NT2/D1 (cell line): Measurements from ENCODE around the gene BUD23.
A peak's percentile ranks its signal among the peaks of the same experiment; 100 is the strongest.
"Not testable (repeated sequence)": the region's sequence is repeated elsewhere in the genome, so short reads cannot be mapped to it uniquely, and the experiment has no call there.

Source experiments
- DNase-seq: peaks from one replicate; pipeline ENCODE4 v3.0.0-alpha.2; 2011; ENCODE audit warnings: low read depth, low spot score
- H3K27me3 ChIP-seq: 2 replicates; pipeline ENCODE4 v1.6.0; 2011; ENCODE audit warnings: mild to moderate bottlenecking; ENCODE audit not compliant: insufficient read length, insufficient read depth
- H3K36me3 ChIP-seq: 2 replicates; pipeline ENCODE4 v1.6.1; 2011; ENCODE audit warnings: mild to moderate bottlenecking, low read length, mixed read lengths; ENCODE audit not compliant: insufficient read depth, insufficient read length
- H3K4me1 ChIP-seq: 2 replicates; pipeline ENCODE4 v1.5.1; 2011; ENCODE audit not compliant: insufficient read depth, insufficient read length
- H3K4me3 ChIP-seq: 2 replicates; pipeline ENCODE4 v1.5.1; 2011; ENCODE audit warnings: low read depth; ENCODE audit not compliant: insufficient read length
- H3K9ac ChIP-seq: 2 replicates; pipeline ENCODE4 v1.6.0; 2011; ENCODE audit warnings: low read depth; ENCODE audit not compliant: insufficient read length
- H3K9me3 ChIP-seq: 2 replicates; pipeline ENCODE4 v1.5.1; 2011; ENCODE audit warnings: mild to moderate bottlenecking, low read length; ENCODE audit not compliant: insufficient read depth
- SUZ12 ChIP-seq: IDR thresholded peaks from 2 replicates; pipeline ENCODE4 v1.6.1; 2011; ENCODE audit not compliant: insufficient read length, insufficient read depth; ENCODE audit errors: extremely low read depth
- YY1 ChIP-seq: IDR thresholded peaks from 2 replicates; pipeline ENCODE4 v1.6.1; 2011; ENCODE audit not compliant: insufficient read length, insufficient read depth
- ZNF274 ChIP-seq: IDR thresholded peaks from 2 replicates; pipeline ENCODE4 v1.6.1; 2011; ENCODE audit warnings: mild to moderate bottlenecking, low read depth, low read length

Gene BUD23

GRCh38 chr7:73646785-73647724 is 36.3 kb upstream of the BUD23 start:
- TF ChIP-seq YY1 (no peak), ZNF274 (no peak), SUZ12 (no peak)
- Histone ChIP-seq H3K27me3 (peaks cover 25% of the 10 kb centered on the region), H3K4me3 (peak overlapping the region; percentile 50), H3K36me3 (no peaks in the 10 kb centered on the region), H3K4me1 (peaks cover 6% of the 10 kb centered on the region), H3K9me3 (no peaks in the 10 kb centered on the region), H3K9ac (peak overlapping the region; percentile 67)
- DNase-seq = no peak

GRCh38 chr7:73647725-73648592 is 35.4 kb upstream of the BUD23 start:
- Histone ChIP-seq H3K27me3 (peaks cover 25% of the 10 kb centered on the region), H3K36me3 (no peaks in the 10 kb centered on the region), H3K9me3 (no peaks in the 10 kb centered on the region), H3K4me1 (peaks cover 6% of the 10 kb centered on the region), H3K4me3 (peak overlapping the region; percentile 50), H3K9ac (peak overlapping the region; percentile 67)
- DNase-seq = no peak
- TF ChIP-seq SUZ12 (no peak), ZNF274 (no peak), YY1 (no peak)

GRCh38 chr7:73648593-73649332 is 34.6 kb upstream of the BUD23 start:
- Histone ChIP-seq H3K4me3 (no peak overlapping the region), H3K36me3 (no peaks in the 10 kb centered on the region), H3K27me3 (peaks cover 25% of the 10 kb centered on the region), H3K9ac (peak overlapping the region; percentile 67), H3K9me3 (no peaks in the 10 kb centered on the region), H3K4me1 (peaks cover 6% of the 10 kb centered on the region)
- DNase-seq = no peak
- no peak for TF ChIP-seq YY1

GRCh38 chr7:73649576-73649975 is 33.8 kb upstream of the BUD23 start:
- Histone ChIP-seq H3K9ac (no peak overlapping the region), H3K4me1 (peaks cover 6% of the 10 kb centered on the region), H3K36me3 (no peaks in the 10 kb centered on the region), H3K4me3 (no peak overlapping the region), H3K9me3 (no peaks in the 10 kb centered on the region), H3K27me3 (peaks cover 25% of the 10 kb centered on the region)
- DNase-seq = no peak
- TF ChIP-seq ZNF274 (no peak), YY1 (no peak), SUZ12 (no peak)

GRCh38 chr7:73650524-73650923 is 32.9 kb upstream of the BUD23 start:
- Histone ChIP-seq H3K9ac (no peak overlapping the region), H3K27me3 (peaks cover 25% of the 10 kb centered on the region), H3K9me3 (no peaks in the 10 kb centered on the region), H3K4me3 (no peak overlapping the region), H3K4me1 (peaks cover 6% of the 10 kb centered on the region), H3K36me3 (no peaks in the 10 kb centered on the region)
- DNase-seq = no peak
- TF ChIP-seq ZNF274 (no peak), SUZ12 (no peak), YY1 (no peak)

- Histone ChIP-seq H3K36me3 (no peaks in the 10 kb centered on the region), H3K4me3 (no peak overlapping the region), H3K27me3 (peaks cover 19% of the 10 kb centered on the region), H3K9me3 (no peaks in the 10 kb centered on the region), H3K4me1 (no peaks in the 10 kb centered on the region), H3K9ac (no peak overlapping the region)
- TF ChIP-seq YY1 (no peak), ZNF274 (no peak), SUZ12 (no peak)
- no peak for DNase-seq
Observed at GRCh38 chr7:73652541-73652949, 30.9 kb upstream of the BUD23 start.

- H3K36me3 ChIP-seq, H3K27me3 ChIP-seq: not testable (repeated sequence)
Observed at GRCh38 chr7:73655309-73655708, 28.1 kb upstream of the BUD23 start.

More at GRCh38 chr7:73655309-73655708, 28.1 kb upstream of the BUD23 start:
- not testable (repeated sequence) for DNase-seq, H3K4me3 ChIP-seq, H3K9me3 ChIP-seq, H3K4me1 ChIP-seq, H3K9ac ChIP-seq
